ENCODE results near the gene FITM2.

Gene FITM2

DNA sequence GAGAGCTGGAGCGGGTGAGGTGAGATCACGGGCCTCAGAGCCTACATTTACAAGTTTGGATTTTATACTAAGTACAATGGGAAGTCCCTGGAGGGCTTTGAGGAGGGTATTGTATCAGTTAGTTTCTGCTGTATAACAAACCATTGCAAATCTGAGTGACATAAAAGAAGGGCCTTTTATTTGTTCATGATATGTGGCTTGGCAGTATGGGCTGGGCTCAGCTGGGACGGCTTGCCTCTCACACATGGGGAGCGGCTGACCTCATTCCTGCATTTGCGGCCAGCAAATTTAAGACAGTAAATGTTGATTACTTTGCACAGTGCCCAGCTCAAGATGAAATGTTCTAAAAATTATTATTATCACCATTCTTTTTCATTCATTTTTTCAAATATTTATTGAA, 42.2 kb downstream of the FITM2 start:
- no peak overlapping the region for H3K14ac ChIP-seq (ENCODE audit: low read length in 2 of 2)
- WGBS = 89% methylated on average over 5 of the region's 5 CpGs
- H2AFZ ChIP-seq (ENCODE audit: low read depth, low read length) = no peak overlapping the region
- H3K23ac ChIP-seq (ENCODE audit: low read length in 2 of 2) = no peak overlapping the region
- no peaks in the 10 kb centered on the region for H3K9me3 ChIP-seq (ENCODE audit: control insufficient read depth, low read length)
- peaks cover 1% of the 10 kb centered on the region for H3K4me1 ChIP-seq (ENCODE audit: control insufficient read depth, insufficient read depth, low read depth, low read length)
- H2BK120ac ChIP-seq (ENCODE audit: low read depth, low read length) = no peak overlapping the region
- no peak overlapping the region for H3K4me3 ChIP-seq (ENCODE audit: insufficient read depth in 1 of 2, low read depth in 1 of 2, low read length in 2 of 2)
- no peak overlapping the region for H3K4me2 ChIP-seq (ENCODE audit: low read length, poor library complexity, severe bottlenecking)
- no peak overlapping the region for H3K4ac ChIP-seq (ENCODE audit: low read depth in 1 of 2, low read length in 2 of 2)
- no peak overlapping the region for H2BK15ac ChIP-seq (ENCODE audit: low read depth, poor library complexity, severe bottlenecking)
- no peaks in the 10 kb centered on the region for H3K36me3 ChIP-seq (ENCODE audit: control insufficient read depth in 1 of 2, insufficient read depth in 2 of 2, low read depth in 1 of 2, low read length in 2 of 2)
- H3K27ac ChIP-seq (ENCODE audit: low read length, poor library complexity, severe bottlenecking) = no peak overlapping the region
- H4K91ac ChIP-seq (ENCODE audit: low read length) = no peak overlapping the region
- peaks cover 0 to 23% of the 10 kb centered on the region in 2 experiments for H3K27me3 ChIP-seq (ENCODE audit: control insufficient read depth in 1 of 2, insufficient read depth in 1 of 2, low read length in 2 of 2)
- no peak overlapping the region for H2BK5ac ChIP-seq (ENCODE audit: low read depth, low read length, poor library complexity, severe bottlenecking)
- H3K18ac ChIP-seq (ENCODE audit: low read depth in 1 of 2, low read length in 2 of 2) = no peak overlapping the region
- no peak for DNase-seq
- no peaks in the 10 kb centered on the region for H3K79me1 ChIP-seq (replicated peaks; ENCODE audit: low read length, poor library complexity, severe bottlenecking)
- H2AK5ac ChIP-seq (ENCODE audit: low read length, severe bottlenecking) = no peak overlapping the region
- no peak overlapping the region for H3K9ac ChIP-seq (ENCODE audit: low read length)
- H4K8ac ChIP-seq (ENCODE audit: low read length) = no peak overlapping the region
- no peak overlapping the region for H2BK12ac ChIP-seq (ENCODE audit: low read length in 2 of 2)

DNA sequence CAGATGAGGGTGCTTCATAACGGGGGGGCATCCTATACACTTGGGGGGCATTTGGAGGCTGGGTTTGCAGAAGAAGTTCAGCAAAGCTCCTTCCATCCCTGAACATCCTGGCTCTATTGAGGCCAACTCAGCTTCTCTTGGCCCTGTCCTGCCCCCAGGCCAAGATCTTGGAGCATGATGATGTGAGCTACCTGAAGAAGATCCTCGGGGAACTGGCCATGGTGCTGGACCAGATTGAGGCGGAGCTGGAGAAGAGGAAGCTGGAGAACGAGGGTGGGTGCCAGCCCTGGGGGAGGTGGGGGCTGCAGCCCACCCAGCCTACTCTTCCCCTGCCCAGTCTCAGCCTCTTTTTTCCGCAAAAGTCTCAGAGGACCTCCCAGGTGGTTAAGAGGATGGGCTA, 46.7 kb downstream of the FITM2 start:
- Histone ChIP-seq H3K4me3 (ENCODE audit: insufficient read depth in 1 of 2, low read depth in 1 of 2, low read length in 2 of 2) (no peak overlapping the region), H3K4ac (ENCODE audit: low read depth in 1 of 2, low read length in 2 of 2) (no peak overlapping the region), H4K8ac (ENCODE audit: low read length) (no peak overlapping the region), H3K23ac (ENCODE audit: low read length in 2 of 2) (no peak overlapping the region), H3K18ac (ENCODE audit: low read depth in 1 of 2, low read length in 2 of 2) (no peak overlapping the region), H3K14ac (ENCODE audit: low read length in 2 of 2) (no peak overlapping the region), H3K9ac (ENCODE audit: low read length) (no peak overlapping the region), H2AK5ac (ENCODE audit: low read length, severe bottlenecking) (no peak overlapping the region), H3K4me1 (ENCODE audit: control insufficient read depth, insufficient read depth, low read depth, low read length) (no peaks in the 10 kb centered on the region), H2BK120ac (ENCODE audit: low read depth, low read length) (no peak overlapping the region), H2BK15ac (ENCODE audit: low read depth, poor library complexity, severe bottlenecking) (no peak overlapping the region), H3K4me2 (ENCODE audit: low read length, poor library complexity, severe bottlenecking) (no peak overlapping the region), H2BK12ac (ENCODE audit: low read length in 2 of 2) (no peak overlapping the region), H3K27ac (ENCODE audit: low read length, poor library complexity, severe bottlenecking) (no peak overlapping the region), H4K91ac (ENCODE audit: low read length) (no peak overlapping the region), H3K27me3 (ENCODE audit: control insufficient read depth in 1 of 2, insufficient read depth in 1 of 2, low read length in 2 of 2) (peaks cover 5 to 26% of the 10 kb centered on the region in 2 experiments), H3K79me1 (replicated peaks; ENCODE audit: low read length, poor library complexity, severe bottlenecking) (no peaks in the 10 kb centered on the region), H3K9me3 (ENCODE audit: control insufficient read depth, low read length) (no peaks in the 10 kb centered on the region), H3K36me3 (ENCODE audit: control insufficient read depth in 1 of 2, insufficient read depth in 2 of 2, low read depth in 1 of 2, low read length in 2 of 2) (no peaks in the 10 kb centered on the region), H2AFZ (ENCODE audit: low read depth, low read length) (no peak overlapping the region), H2BK5ac (ENCODE audit: low read depth, low read length, poor library complexity, severe bottlenecking) (no peak overlapping the region)
- 72% methylated on average over 3 of the region's 5 CpGs for WGBS
- no peak for DNase-seq

DNA sequence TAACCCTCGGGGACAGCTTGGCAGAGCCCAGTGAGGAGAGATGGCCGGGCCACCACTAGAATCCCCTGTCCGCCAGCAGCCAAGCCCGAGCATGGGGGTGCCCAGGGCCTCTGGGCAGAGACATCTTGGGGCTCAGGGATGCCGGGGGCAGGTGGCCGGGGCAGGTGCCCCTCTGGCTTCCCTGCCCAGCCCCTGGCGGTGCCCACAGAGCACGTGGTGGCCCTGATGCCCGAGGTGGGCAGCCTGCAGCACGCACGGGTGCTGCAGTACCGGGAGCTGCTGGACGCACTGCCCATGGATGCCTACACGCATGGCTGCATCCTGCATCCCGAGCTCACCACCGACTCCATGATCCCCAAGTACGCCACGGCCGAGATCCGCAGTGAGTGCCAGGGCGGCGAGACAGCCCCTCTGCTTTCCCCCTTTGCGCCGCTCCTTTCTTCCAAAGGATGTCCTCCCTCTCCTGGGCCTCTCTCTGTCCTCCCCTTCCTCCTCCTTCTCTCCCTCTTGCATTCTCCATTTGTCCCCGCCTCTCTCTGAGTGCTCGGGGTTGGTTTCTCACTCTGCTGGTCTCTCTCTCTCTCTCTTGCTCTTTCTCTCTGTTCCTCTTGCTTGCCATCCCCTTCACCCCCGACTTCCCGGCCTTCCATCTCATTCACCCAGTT, 52.6 kb downstream of the FITM2 start:
- no peak overlapping the region for H3K9ac ChIP-seq (ENCODE audit: low read length)
- no peak overlapping the region for H2AFZ ChIP-seq (ENCODE audit: low read depth, low read length)
- no peaks in the 10 kb centered on the region for H3K36me3 ChIP-seq (ENCODE audit: control insufficient read depth in 1 of 2, insufficient read depth in 2 of 2, low read depth in 1 of 2, low read length in 2 of 2)
- H2BK5ac ChIP-seq (ENCODE audit: low read depth, low read length, poor library complexity, severe bottlenecking) = no peak overlapping the region
- 86% methylated on average over 28 of the region's 28 CpGs for WGBS
- no peaks in the 10 kb centered on the region for H3K79me1 ChIP-seq (replicated peaks; ENCODE audit: low read length, poor library complexity, severe bottlenecking)
- H2AK5ac ChIP-seq (ENCODE audit: low read length, severe bottlenecking) = no peak overlapping the region
- no peak overlapping the region for H3K4me2 ChIP-seq (ENCODE audit: low read length, poor library complexity, severe bottlenecking)
- no peak overlapping the region for H4K91ac ChIP-seq (ENCODE audit: low read length)
- no peak overlapping the region for H3K14ac ChIP-seq (ENCODE audit: low read length in 2 of 2)
- H3K27me3 ChIP-seq (ENCODE audit: control insufficient read depth in 1 of 2, insufficient read depth in 1 of 2, low read length in 2 of 2) = peaks cover 5 to 19% of the 10 kb centered on the region in 2 experiments
- no peaks in the 10 kb centered on the region for H3K9me3 ChIP-seq (ENCODE audit: control insufficient read depth, low read length)
- H3K4ac ChIP-seq (ENCODE audit: low read depth in 1 of 2, low read length in 2 of 2) = no peak overlapping the region
- DNase-seq = no peak
- no peak overlapping the region for H3K18ac ChIP-seq (ENCODE audit: low read depth in 1 of 2, low read length in 2 of 2)
- no peak overlapping the region for H4K8ac ChIP-seq (ENCODE audit: low read length)
- no peak overlapping the region for H2BK15ac ChIP-seq (ENCODE audit: low read depth, poor library complexity, severe bottlenecking)
- H2BK120ac ChIP-seq (ENCODE audit: low read depth, low read length) = no peak overlapping the region
- no peak overlapping the region for H3K23ac ChIP-seq (ENCODE audit: low read length in 2 of 2)
- no peak overlapping the region for H3K27ac ChIP-seq (ENCODE audit: low read length, poor library complexity, severe bottlenecking)
- no peak overlapping the region for H3K4me3 ChIP-seq (ENCODE audit: insufficient read depth in 1 of 2, low read depth in 1 of 2, low read length in 2 of 2)
- peaks cover 2% of the 10 kb centered on the region for H3K4me1 ChIP-seq (ENCODE audit: control insufficient read depth, insufficient read depth, low read depth, low read length)
- H2BK12ac ChIP-seq (ENCODE audit: low read length in 2 of 2) = no peak overlapping the region

DNA sequence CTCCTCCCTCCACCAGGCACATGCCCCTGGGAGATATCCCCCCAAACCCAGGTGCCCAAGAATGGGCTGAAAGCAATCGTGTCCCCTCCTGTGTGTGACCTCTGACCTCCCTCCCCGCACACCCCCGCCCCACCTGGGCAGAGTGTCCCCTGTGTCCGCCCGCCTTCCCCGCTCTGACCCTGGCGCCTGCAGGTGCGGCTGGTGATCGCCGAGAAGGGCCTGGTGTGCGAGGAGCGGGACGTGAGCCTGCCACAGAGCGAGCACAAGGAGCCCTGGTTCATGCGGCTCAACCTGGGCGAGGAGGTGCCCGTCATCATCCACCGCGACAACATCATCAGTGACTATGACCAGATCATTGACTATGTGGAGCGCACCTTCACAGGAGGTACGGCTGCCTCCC, 54.0 kb downstream of the FITM2 start:
- Histone ChIP-seq H3K4me2 (ENCODE audit: low read length, poor library complexity, severe bottlenecking) (no peak overlapping the region), H3K27me3 (ENCODE audit: control insufficient read depth in 1 of 2, insufficient read depth in 1 of 2, low read length in 2 of 2) (peaks cover 3 to 15% of the 10 kb centered on the region in 2 experiments), H2AK5ac (ENCODE audit: low read length, severe bottlenecking) (no peak overlapping the region), H3K79me1 (replicated peaks; ENCODE audit: low read length, poor library complexity, severe bottlenecking) (no peaks in the 10 kb centered on the region), H2BK12ac (ENCODE audit: low read length in 2 of 2) (no peak overlapping the region), H3K23ac (ENCODE audit: low read length in 2 of 2) (no peak overlapping the region), H2AFZ (ENCODE audit: low read depth, low read length) (no peak overlapping the region), H4K91ac (ENCODE audit: low read length) (no peak overlapping the region), H3K36me3 (ENCODE audit: control insufficient read depth in 1 of 2, insufficient read depth in 2 of 2, low read depth in 1 of 2, low read length in 2 of 2) (no peaks in the 10 kb centered on the region), H3K4me1 (ENCODE audit: control insufficient read depth, insufficient read depth, low read depth, low read length) (peaks cover 2% of the 10 kb centered on the region), H2BK120ac (ENCODE audit: low read depth, low read length) (no peak overlapping the region), H3K9me3 (ENCODE audit: control insufficient read depth, low read length) (no peaks in the 10 kb centered on the region), H2BK5ac (ENCODE audit: low read depth, low read length, poor library complexity, severe bottlenecking) (no peak overlapping the region), H3K18ac (ENCODE audit: low read depth in 1 of 2, low read length in 2 of 2) (no peak overlapping the region), H4K8ac (ENCODE audit: low read length) (no peak overlapping the region), H3K14ac (ENCODE audit: low read length in 2 of 2) (no peak overlapping the region), H3K9ac (ENCODE audit: low read length) (no peak overlapping the region), H3K27ac (ENCODE audit: low read length, poor library complexity, severe bottlenecking) (no peak overlapping the region), H3K4me3 (ENCODE audit: insufficient read depth in 1 of 2, low read depth in 1 of 2, low read length in 2 of 2) (no peak overlapping the region), H3K4ac (ENCODE audit: low read depth in 1 of 2, low read length in 2 of 2) (no peak overlapping the region), H2BK15ac (ENCODE audit: low read depth, poor library complexity, severe bottlenecking) (no peak overlapping the region)
- WGBS = 89% methylated on average over 21 of the region's 21 CpGs
- no peak for DNase-seq

Data from mesenchymal stem cell (in vitro differentiated cells and primary cell).